Measurements from ENCODE around the gene WDFY3.
"Not testable (repeated sequence)": the region's sequence is repeated elsewhere in the genome, so short reads cannot be mapped to it uniquely, and the experiment has no call there.

WDFY3 gene

GRCh38 chr4:84697615-84698201 is 268.8 kb downstream of the WDFY3 start:
- DNase-seq, result no peak

GRCh38 chr4:84697159-84697558 is 269.3 kb downstream of the WDFY3 start:
- DNase-seq, result no peak

GRCh38 chr4:84691800-84692199 is 274.7 kb downstream of the WDFY3 start:
- no peak for DNase-seq

- no peak for DNase-seq
These were observed 275.3 kb downstream of the WDFY3 start for GRCh38 chr4:84691170-84691691.

DNA sequence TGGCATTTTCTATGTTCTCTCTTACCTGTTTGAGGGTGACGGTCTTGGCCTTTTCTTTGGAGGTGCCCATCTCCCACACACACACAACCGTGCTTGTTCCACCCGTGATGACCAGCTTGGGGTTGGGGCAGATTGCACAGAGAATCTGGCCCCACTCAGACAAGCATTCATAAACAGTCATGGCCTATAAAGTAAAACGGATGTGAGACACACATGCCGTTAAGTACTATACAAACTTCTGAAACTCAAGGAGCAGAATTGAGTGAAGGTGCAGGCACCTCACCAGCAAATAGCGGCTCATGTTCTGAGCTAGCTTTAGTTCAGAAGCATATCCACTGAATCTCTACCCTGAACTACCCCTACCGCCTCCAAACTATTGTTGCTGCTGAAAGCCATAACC is 276.0 kb downstream of the WDFY3 start:
- DNase-seq, result no peak

DNA sequence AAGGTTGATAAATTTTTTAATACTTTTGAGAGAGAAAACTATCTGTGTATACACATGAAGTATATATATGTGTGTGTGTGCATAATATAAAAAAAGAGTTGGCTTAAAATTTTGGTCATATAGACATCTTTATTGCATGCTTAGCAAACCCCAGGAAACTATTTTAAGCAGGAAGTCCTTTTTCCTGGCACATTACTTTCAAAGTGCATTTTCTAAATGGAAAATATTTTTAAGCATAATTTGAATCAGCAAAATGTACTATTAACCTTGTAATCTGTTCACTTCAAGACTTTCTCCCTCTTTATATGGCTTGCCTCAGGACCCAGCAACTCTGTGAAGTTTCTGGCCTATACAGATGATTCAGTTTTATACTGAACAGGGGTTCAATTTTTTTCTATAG is 277.3 kb downstream of the WDFY3 start:
- DNase-seq, result no peak

DNA sequence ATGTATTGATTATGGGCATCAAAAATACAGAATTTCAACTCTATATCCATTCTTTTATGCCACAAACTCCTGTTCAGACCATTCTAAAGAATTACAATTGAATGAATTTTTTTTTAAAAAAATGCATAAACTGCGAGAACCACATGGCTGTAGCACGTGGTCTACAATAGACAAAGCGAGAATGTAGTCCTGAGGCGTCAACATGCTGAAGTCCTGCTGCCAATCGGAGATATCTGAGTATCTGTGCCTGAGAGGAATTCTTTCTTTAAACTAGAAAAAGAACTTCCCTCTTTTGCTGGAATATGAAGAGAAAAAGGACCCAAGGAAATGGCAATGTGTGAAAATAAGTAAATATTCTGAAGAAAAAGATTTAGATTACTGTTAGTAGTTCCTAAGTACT is 277.9 kb downstream of the WDFY3 start:
- DNase-seq, result no peak

DNA sequence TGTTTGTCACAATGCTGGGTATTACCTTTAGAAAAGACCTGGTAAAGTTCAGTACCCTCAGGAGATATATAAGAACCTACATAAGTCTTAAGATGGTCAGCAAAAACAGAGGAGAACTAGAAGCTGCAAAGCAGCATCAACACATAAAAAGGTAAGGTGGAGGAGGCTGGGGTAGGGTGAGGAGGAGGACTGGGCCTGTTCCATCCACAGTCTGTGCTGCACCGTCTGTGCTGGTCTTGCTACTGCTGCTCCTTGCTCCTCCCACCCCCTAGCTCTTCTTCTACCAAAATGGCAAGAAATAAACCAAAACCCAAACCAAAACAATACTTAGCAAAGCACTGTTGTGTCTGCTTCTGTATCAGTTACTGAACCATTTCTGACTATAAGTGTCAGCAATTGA is 281.4 kb downstream of the WDFY3 start:
- DNase-seq, result no peak

DNA sequence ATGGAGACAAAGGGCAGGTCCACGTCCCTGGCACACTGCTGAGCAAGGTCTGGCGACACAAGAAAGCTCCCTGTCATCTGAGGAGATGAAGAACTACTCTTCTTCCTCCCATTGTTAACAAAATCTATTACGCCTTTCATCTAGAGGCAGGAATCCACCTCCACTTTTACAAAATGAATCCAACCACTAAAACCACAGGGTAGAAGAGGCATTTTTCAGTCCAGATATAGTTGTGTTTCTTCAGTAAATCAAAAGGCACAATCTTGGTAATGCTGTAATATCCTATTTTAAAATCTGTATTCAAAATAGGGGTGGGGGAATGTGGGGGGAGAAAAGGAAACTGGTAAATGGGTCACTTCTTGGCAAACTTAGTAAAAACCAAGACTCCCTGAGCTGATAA is 282.1 kb downstream of the WDFY3 start:
- DNase-seq, result no peak

DNA sequence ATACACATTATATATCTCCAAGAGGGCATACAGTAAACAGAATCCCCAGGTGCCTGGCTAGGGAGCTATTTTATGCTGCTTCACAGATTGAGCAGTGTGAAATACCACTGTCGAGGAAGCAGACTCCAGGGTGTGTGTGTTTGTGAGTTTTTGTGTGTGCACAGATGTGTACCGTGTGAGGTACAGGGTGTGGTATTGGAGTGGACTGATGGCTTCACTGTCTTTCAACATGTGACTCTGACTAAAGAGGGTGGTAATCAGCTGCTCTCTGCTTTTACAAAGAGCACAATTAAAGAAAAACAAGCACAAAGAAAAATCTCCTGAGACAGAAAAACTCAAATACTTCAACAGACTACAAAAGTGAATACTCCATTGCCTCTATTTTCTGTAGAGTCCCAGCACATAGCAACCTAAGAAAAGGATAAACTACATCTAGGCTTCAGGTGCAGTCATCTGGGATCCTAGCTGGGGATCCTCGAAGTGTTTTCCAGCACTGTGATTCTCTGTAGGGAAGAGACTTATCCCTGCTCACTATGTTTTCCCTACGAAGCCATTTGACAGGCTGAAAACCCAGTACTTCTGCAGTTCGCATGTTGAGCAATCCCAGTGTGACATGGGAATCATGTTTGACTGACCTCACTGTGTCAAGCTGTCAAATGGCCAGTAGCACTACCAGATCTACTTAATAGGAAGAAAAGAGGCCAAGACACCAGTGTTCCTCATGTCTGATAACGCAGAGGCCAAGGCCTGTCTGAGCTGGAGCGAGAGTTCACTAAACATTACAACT is 283.2 kb downstream of the WDFY3 start:
- no peak for DNase-seq

- not testable (repeated sequence) for DNase-seq
These were observed 283.8 kb downstream of the WDFY3 start for GRCh38 chr4:84682661-84683060.

DNA sequence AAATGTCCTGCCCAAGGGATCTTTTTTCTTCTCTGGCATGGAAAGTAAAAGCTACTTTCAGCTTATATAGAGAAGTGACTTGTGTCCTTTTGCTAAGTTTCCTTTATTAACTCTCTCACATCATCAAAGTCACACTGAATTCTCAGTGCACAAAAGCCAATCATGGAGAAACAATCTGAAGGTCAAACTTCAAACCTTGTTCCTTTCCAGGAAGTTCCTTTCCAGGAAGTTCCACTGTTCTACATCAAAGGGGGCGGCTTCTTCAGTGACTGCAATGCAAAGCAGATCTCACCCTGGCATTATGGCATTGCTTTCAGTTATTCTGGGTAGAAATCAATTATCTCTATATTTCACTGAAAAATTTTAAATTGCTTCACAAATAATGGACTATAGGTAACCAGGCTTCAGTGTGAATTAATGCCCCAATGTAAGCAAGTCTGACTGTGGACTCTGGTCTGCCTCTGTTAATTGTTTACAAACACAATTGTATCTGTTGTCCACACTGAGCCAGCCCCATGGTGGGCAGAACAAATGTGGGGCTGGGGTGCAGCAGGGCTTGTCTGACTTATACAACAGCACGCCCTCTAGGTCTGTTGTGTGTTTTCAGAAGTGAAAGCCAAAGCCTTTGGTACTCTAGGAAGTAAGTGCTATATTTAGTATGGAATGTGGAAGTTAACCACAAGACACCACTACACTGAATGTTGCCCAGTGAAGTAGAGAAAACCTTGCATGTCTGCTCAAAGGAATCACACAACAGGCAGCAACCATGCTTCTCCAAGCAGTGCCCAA is 284.8 kb downstream of the WDFY3 start:
- DNase-seq, result no peak

DNA sequence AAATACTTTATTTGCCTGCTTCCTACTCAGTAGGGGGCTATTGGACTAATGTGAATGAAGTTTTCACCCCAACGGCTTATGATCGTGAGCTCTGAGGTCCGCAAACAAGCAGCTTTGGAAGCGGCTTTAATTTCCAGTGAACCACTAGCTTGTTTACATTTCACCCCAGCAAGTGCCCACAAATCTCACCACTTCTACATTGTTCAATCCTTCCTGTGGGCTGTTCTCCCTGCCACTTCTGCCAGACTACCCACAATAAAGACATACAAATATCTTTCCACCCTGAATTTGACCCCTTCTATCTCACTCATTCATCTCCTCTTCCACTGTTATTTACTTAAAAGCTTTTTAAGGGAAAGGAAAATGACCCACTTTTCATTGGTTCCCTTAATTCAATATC is 285.5 kb downstream of the WDFY3 start:
- DNase-seq, result no peak

GRCh38 chr4:84678976-84679744 is 287.3 kb downstream of the WDFY3 start:
- no peak for DNase-seq

GRCh38 chr4:84677995-84678394 is 288.5 kb downstream of the WDFY3 start:
- DNase-seq, result no peak

DNA sequence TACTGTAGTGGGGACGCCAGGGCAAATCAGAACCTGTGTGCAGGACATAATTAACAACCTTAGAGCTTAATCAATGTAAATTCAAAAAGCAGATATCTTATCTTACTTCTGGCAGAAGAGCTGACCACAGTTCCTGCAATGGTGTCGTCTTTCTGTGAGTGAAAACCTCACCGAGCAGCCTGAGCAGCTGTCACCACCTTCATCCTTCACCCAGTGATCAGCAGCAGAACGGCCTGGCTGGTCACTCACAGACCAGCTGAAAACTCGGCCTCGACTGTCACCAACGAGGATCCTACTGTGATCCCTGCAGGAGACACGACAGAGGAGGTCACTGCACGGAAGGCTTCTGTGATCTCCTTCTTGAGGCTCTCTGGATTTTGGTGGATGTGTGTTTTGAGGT is 289.4 kb downstream of the WDFY3 start:
- DNase-seq, result no peak

- no peak for DNase-seq
These were observed 292.8 kb downstream of the WDFY3 start for GRCh38 chr4:84673475-84674240.

GRCh38 chr4:84672177-84672576 is 294.3 kb downstream of the WDFY3 start:
- no peak for DNase-seq

- DNase-seq, result no peak
These were observed 297.3 kb downstream of the WDFY3 start for GRCh38 chr4:84669201-84669600.

- DNase-seq, result no peak
These were observed 300.1 kb downstream of the WDFY3 start for GRCh38 chr4:84666439-84666838.

- not testable (repeated sequence) for DNase-seq
These were observed 301.7 kb downstream of the WDFY3 start for GRCh38 chr4:84664767-84665166.
